ENCODE measurements around the gene RPL3. TPM values are rescaled to one million over a fixed set of nuclear protein-coding genes. Genes with fewer than 3 reads are reported as not detected.

Gene RPL3
- total RNA-seq, 4 donors from 2014 or later, result 2,537 to 3,396 (median 3,080) TPM

- no peak for DNase-seq (ENCODE audit: low spot score in 2 of 2)
- 76% methylated on average over 13 of the region's 13 CpGs for WGBS
- H3K27me3 ChIP-seq, result no peaks in the 10 kb centered on the region
- no peak overlapping the region for H3K27ac ChIP-seq
- no peak overlapping the region for H3K4me3 ChIP-seq
- H3K36me3 ChIP-seq, result no peaks in the 10 kb centered on the region
- peaks cover 9% of the 10 kb centered on the region for H3K4me1 ChIP-seq
- no peaks in the 10 kb centered on the region for H3K9me3 ChIP-seq
- TF ChIP-seq CTCF (IDR thresholded peaks at IDR 0.05) (no peak), POLR2A (IDR thresholded peaks at IDR 0.05) (no peak), EP300 (IDR thresholded peaks at IDR 0.05) (no peak), POLR2AphosphoS5 (IDR thresholded peaks at IDR 0.05) (no peak)
Measured at GRCh38 chr22:39264349-39265038, 54.9 kb downstream of the RPL3 start.

- no peaks in the 10 kb centered on the region for H3K9me3 ChIP-seq
- peaks cover 6% of the 10 kb centered on the region for H3K4me1 ChIP-seq
- WGBS, result 87% methylated on average over 10 of the region's 10 CpGs
- H3K27me3 ChIP-seq, result no peaks in the 10 kb centered on the region
- H3K36me3 ChIP-seq, result no peaks in the 10 kb centered on the region
- no peak overlapping the region for H3K4me3 ChIP-seq
- TF ChIP-seq EP300 (IDR thresholded peaks at IDR 0.05), result no peak
- TF ChIP-seq POLR2AphosphoS5 (IDR thresholded peaks at IDR 0.05), result no peak
- no peak for TF ChIP-seq POLR2A (IDR thresholded peaks at IDR 0.05)
- no peak for TF ChIP-seq CTCF (IDR thresholded peaks at IDR 0.05)
- H3K27ac ChIP-seq, result no peak overlapping the region
- DNase-seq (ENCODE audit: low spot score in 2 of 2), result no peak
Measured at GRCh38 chr22:39263626-39264348, 55.6 kb downstream of the RPL3 start.

Other genes with a start within 250 kb of the RPL3 start
- gene APOBEC3G, start 242.3 kb downstream of the RPL3 start, total RNA-seq, result 1 to 10 TPM in 2 of 4 donors, under 1 TPM in 2; 0.45 to 5.2 (median 1.5) TPM
- gene APOBEC3H, start 222.4 kb downstream of the RPL3 start, total RNA-seq, result under 1 TPM in 1 of 4 donors, not detected in 3; 0.52 TPM
- 100 to 1,000 TPM in 1 of 4 donors, 10 to 100 TPM in 3; 38.1 to 126 (median 56.3) TPM for gene CBX7, start 166.9 kb downstream of the RPL3 start, total RNA-seq
- 10 to 100 TPM; 10.5 to 20.6 (median 12.0) TPM for gene PDGFB, start 74.6 kb downstream of the RPL3 start, total RNA-seq
- gene SYNGR1, start 30.4 kb upstream of the RPL3 start, total RNA-seq, result 10 to 100 TPM; 34.6 to 52.5 (median 44.3) TPM
- gene TAB1, start 80.2 kb upstream of the RPL3 start, total RNA-seq, result 10 to 100 TPM; 16.9 to 35.4 (median 23.3) TPM
- gene MGAT3, start 137.4 kb upstream of the RPL3 start, total RNA-seq, result 1 to 10 TPM; 2.2 to 3.7 (median 3.0) TPM
- gene MIEF1, start 182.7 kb upstream of the RPL3 start, total RNA-seq, result 10 to 100 TPM; 19.2 to 23.6 (median 23.4) TPM
- 100 to 1,000 TPM; 234 to 335 (median 284) TPM for gene ATF4, start 200.9 kb upstream of the RPL3 start, total RNA-seq
- gene RPS19BP1, start 213.1 kb upstream of the RPL3 start, total RNA-seq, result 10 to 100 TPM; 61.2 to 89.5 (median 80.6) TPM